HEK293 (cell line): ENCODE data around the gene PFKFB1.
A peak's percentile ranks its signal among the peaks of the same experiment; 100 is the strongest.

Experiments
- BCL6B ChIP-seq: fragments of 450-650 bp; formaldehyde crosslinking; IDR thresholded peaks from 2 replicates; pipeline ENCODE4 v1.5.1; 2017; ENCODE audit warnings: missing biosample characterization, missing genetic modification characterization
- EGR2 ChIP-seq: fragments of 450-650 bp; formaldehyde crosslinking; IDR thresholded peaks from 2 replicates; pipeline ENCODE4 v1.5.1; 2016; ENCODE audit warnings: low read depth, missing biosample characterization, missing genetic modification characterization
- GLI4 ChIP-seq: fragments of 450-650 bp; formaldehyde crosslinking; IDR thresholded peaks from 2 replicates; pipeline ENCODE4 v1.5.1; 2016; ENCODE audit warnings: missing biosample characterization, missing genetic modification characterization
- SP2 ChIP-seq: fragments of 450-650 bp; formaldehyde crosslinking; IDR thresholded peaks from 2 replicates; pipeline ENCODE4 v1.5.1; 2016; ENCODE audit warnings: missing biosample characterization, missing genetic modification characterization
- ZBTB11 ChIP-seq: fragments of 450-650 bp; formaldehyde crosslinking; conservative IDR thresholded peaks from 2 replicates; pipeline ENCODE4 v1.5.1; 2016; ENCODE audit warnings: low read depth, missing biosample characterization, missing genetic modification characterization
- ZBTB44 ChIP-seq: fragments of 450-650 bp; IDR thresholded peaks from 2 replicates; pipeline ENCODE4 v1.5.1; 2018; ENCODE audit warnings: missing biosample characterization, mild to moderate bottlenecking, missing genetic modification characterization
- ZNF214 ChIP-seq: fragments of 450-650 bp; formaldehyde crosslinking; IDR thresholded peaks from 2 replicates; pipeline ENCODE4 v1.5.1; 2017; ENCODE audit warnings: missing biosample characterization, mild to moderate bottlenecking, missing genetic modification characterization, borderline replicate concordance
- ZNF274 ChIP-seq, 2 experiments: fragments of 200-500 bp in 1 of 2; fragments of 450-650 bp in 1 of 2; sonication (Bioruptor generic) in 1 of 2; formaldehyde crosslinking in 1 of 2; IDR thresholded peaks; 2 replicates each; pipeline versions ENCODE4 v1.5.1 to v1.6.1; 2014 to 2016; ENCODE audit warnings: borderline replicate concordance in 1 of 2, inconsistent platforms in 1 of 2, low read length in 1 of 2, missing biosample characterization in 1 of 2, missing genetic modification characterization in 1 of 2
- ZNF350 ChIP-seq: fragments of 450-650 bp; formaldehyde crosslinking; IDR thresholded peaks from 2 replicates; pipeline ENCODE4 v1.5.0; 2017; ENCODE audit warnings: missing biosample characterization, mild to moderate bottlenecking, missing genetic modification characterization
- ZNF510 ChIP-seq: fragments of 450-650 bp; formaldehyde crosslinking; IDR thresholded peaks from 2 replicates; pipeline ENCODE4 v1.5.1; 2018; ENCODE audit warnings: mild to moderate bottlenecking, missing genetic modification characterization, missing biosample characterization; ENCODE audit not compliant: insufficient replicate concordance
- ZNF785 ChIP-seq: fragments of 450-650 bp; formaldehyde crosslinking; IDR thresholded peaks from 2 replicates; pipeline ENCODE4 v1.5.1; 2016; ENCODE audit warnings: missing biosample characterization, missing genetic modification characterization
- ZNF791 ChIP-seq: fragments of 450-650 bp; formaldehyde crosslinking; IDR thresholded peaks from 2 replicates; pipeline ENCODE4 v1.5.1; 2016; ENCODE audit warnings: missing biosample characterization, missing genetic modification characterization
- TF ChIP-seq, protein P1 (sequence below): fragments of 450-650 bp; formaldehyde crosslinking; IDR thresholded peaks from 2 replicates; pipeline ENCODE4 v1.5.1; 2017; ENCODE audit warnings: missing biosample characterization, missing genetic modification characterization
- TF ChIP-seq, protein P2 (sequence below): fragments of 450-650 bp; formaldehyde crosslinking; IDR thresholded peaks from 2 replicates; pipeline ENCODE4 v1.5.1; 2017; ENCODE audit warnings: missing biosample characterization, missing genetic modification characterization
- TF ChIP-seq, protein P3 (sequence below): fragments of 450-650 bp; formaldehyde crosslinking; IDR thresholded peaks from 2 replicates; pipeline ENCODE4 v1.5.1; 2016; ENCODE audit warnings: missing biosample characterization, missing genetic modification characterization

Gene PFKFB1

DNA sequence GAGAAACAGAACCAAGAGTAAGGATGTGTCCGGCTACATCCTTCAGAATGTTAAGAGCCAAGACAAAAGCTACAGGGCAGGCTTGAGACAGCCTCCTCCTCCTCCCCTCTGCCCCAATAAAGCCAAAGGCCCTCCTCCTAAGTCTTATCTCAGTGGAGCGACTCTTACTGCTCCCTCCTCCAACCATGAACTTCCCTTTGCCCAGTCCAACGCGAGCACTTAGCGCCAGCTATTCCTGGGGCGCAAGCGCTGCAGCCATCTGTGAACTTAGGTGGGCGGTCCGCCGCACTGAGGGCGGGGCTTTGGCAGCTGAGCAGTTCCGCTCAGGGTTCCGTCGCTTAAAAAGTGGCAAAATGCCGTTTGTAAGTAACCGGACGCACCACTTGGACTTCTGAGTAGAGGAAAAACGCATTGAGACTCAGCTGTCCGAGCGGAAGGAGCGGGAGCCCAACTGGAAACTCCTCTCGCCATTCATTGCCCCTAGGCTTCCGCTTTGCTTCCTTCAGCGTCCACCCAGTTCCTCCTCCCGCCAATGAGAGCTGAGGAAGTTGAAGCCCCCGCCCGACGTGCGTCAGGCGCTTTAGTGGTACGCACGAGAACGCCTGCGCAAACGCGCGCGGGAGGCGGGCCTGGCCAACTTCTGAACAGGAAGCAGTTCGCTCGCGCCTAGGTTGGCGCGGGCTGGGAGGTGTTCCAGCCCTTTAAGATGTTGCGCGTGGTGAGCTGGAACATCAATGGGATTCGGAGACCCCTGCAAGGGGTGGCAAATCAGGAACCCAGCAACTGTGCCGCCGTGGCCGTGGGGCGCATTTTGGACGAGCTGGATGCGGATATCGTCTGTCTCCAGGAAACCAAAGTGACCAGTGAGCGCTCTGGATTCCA, 6.0 kb upstream of the PFKFB1 start, which contains the start of gene APEX2 (continued):
- TF ChIP-seq ZBTB44 = no peak
- TF ChIP-seq SP2 (tag by site-specific recombination) = peak; percentile 88
- no peak for TF ChIP-seq ZNF791 (tag by site-specific recombination)
- no peak for TF ChIP-seq ZNF785 (tag by site-specific recombination)
- TF ChIP-seq ZNF274 (IDR thresholded peaks at IDR 0.05; ENCODE audit: low read length) = no peak
- no peak for TF ChIP-seq ZNF274 (tag by site-specific recombination; IDR thresholded peaks at IDR 0.05; ENCODE audit: borderline replicate concordance)
- peak; percentile 41 for TF ChIP-seq EGR2 (tag by site-specific recombination)
- TF ChIP-seq ZNF350 (tag by site-specific recombination) = no peak
- TF ChIP-seq ZNF214 (tag by site-specific recombination) = no peak
- TF ChIP-seq ZNF510 = no peak
- TF ChIP-seq, protein P1, sequence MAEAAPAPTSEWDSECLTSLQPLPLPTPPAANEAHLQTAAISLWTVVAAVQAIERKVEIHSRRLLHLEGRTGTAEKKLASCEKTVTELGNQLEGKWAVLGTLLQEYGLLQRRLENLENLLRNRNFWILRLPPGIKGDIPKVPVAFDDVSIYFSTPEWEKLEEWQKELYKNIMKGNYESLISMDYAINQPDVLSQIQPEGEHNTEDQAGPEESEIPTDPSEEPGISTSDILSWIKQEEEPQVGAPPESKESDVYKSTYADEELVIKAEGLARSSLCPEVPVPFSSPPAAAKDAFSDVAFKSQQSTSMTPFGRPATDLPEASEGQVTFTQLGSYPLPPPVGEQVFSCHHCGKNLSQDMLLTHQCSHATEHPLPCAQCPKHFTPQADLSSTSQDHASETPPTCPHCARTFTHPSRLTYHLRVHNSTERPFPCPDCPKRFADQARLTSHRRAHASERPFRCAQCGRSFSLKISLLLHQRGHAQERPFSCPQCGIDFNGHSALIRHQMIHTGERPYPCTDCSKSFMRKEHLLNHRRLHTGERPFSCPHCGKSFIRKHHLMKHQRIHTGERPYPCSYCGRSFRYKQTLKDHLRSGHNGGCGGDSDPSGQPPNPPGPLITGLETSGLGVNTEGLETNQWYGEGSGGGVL (tag by site-specific recombination) = no peak
- TF ChIP-seq BCL6B (tag by site-specific recombination) = no peak
- TF ChIP-seq ZBTB11 = peak; percentile 82
- TF ChIP-seq, protein P2, sequence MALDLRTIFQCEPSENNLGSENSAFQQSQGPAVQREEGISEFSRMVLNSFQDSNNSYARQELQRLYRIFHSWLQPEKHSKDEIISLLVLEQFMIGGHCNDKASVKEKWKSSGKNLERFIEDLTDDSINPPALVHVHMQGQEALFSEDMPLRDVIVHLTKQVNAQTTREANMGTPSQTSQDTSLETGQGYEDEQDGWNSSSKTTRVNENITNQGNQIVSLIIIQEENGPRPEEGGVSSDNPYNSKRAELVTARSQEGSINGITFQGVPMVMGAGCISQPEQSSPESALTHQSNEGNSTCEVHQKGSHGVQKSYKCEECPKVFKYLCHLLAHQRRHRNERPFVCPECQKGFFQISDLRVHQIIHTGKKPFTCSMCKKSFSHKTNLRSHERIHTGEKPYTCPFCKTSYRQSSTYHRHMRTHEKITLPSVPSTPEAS (tag by site-specific recombination) = no peak
- TF ChIP-seq GLI4 (tag by site-specific recombination) = no peak
- TF ChIP-seq, protein P3, sequence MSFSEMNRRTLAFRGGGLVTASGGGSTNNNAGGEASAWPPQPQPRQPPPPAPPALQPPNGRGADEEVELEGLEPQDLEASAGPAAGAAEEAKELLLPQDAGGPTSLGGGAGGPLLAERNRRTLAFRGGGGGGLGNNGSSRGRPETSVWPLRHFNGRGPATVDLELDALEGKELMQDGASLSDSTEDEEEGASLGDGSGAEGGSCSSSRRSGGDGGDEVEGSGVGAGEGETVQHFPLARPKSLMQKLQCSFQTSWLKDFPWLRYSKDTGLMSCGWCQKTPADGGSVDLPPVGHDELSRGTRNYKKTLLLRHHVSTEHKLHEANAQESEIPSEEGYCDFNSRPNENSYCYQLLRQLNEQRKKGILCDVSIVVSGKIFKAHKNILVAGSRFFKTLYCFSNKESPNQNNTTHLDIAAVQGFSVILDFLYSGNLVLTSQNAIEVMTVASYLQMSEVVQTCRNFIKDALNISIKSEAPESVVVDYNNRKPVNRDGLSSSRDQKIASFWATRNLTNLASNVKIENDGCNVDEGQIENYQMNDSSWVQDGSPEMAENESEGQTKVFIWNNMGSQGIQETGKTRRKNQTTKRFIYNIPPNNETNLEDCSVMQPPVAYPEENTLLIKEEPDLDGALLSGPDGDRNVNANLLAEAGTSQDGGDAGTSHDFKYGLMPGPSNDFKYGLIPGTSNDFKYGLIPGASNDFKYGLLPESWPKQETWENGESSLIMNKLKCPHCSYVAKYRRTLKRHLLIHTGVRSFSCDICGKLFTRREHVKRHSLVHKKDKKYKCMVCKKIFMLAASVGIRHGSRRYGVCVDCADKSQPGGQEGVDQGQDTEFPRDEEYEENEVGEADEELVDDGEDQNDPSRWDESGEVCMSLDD (tag by site-specific recombination) = no peak
